IMR-90 (cell line): Measurements from ENCODE around the gene C8A. TPM values are rescaled to one million over a fixed set of nuclear protein-coding genes. Genes with fewer than 3 reads are reported as not detected.

Experiments
- ATAC-seq: fragments of 200-7000 bp; cut with Tn5 transposase; 2 replicates; pipeline ENCODE4 v1.9.1; 2020; ENCODE audit warnings: low read depth, mild to moderate bottlenecking, moderate library complexity
- BruUV-seq: library from RNA; stranded (reverse); fragments of 400-500 nt; replicated peaks from 2 replicates; lab custom pipeline; 2021; lab: Mats Ljungman, UMichigan
- CTCF ChIA-PET: fragments of 300-600 bp; formaldehyde crosslinking; extraction: SDS; loops from one replicate; lab custom pipeline; 2021; ENCODE audit warnings: antibody characterized with exemption; lab: Yijun Ruan, JAX
- POLR2A ChIA-PET: fragments of 300-600 bp; sonication (Branson Sonifier 250); formaldehyde crosslinking; loops from one replicate; lab custom pipeline; 2022; ENCODE audit warnings: antibody characterized with exemption; ENCODE audit not compliant: unreplicated experiment; lab: Charles Lee
- DNase-seq: peaks from one replicate; pipeline ENCODE4 v3.0.0; 2013
- H2AFZ ChIP-seq: replicated peaks from 2 replicates; pipeline ENCODE3; 2013; ENCODE audit warnings: low read length, mild to moderate bottlenecking; ENCODE audit not compliant: poor library complexity
- H2AK5ac ChIP-seq: 2 replicates; pipeline ENCODE4 v1.6.1; 2013; ENCODE audit warnings: low read depth, low read length, inconsistent platforms
- H2AK9ac ChIP-seq: replicated peaks from 2 replicates; pipeline ENCODE3; 2013; ENCODE audit warnings: mild to moderate bottlenecking, low read depth, low read length, moderate library complexity; ENCODE audit not compliant: poor library complexity
- H2BK120ac ChIP-seq: 2 replicates; pipeline ENCODE4 v1.6.1; 2013; ENCODE audit warnings: low read depth, low read length, inconsistent platforms
- H2BK15ac ChIP-seq: 3 replicates; pipeline ENCODE4 v1.6.1; 2013; ENCODE audit warnings: low read depth, low read length, inconsistent platforms
- H2BK20ac ChIP-seq: 2 replicates; pipeline ENCODE4 v1.6.1; 2013; ENCODE audit warnings: low read depth, mild to moderate bottlenecking, inconsistent platforms, low read length, moderate library complexity
- H2BK5ac ChIP-seq: 2 replicates; pipeline ENCODE4 v1.6.1; 2013; ENCODE audit warnings: mild to moderate bottlenecking, low read depth, low read length, inconsistent platforms; ENCODE audit not compliant: poor library complexity, severe bottlenecking
- H3K14ac ChIP-seq: replicated peaks from 2 replicates; pipeline ENCODE4 v1.6.1; 2013; ENCODE audit warnings: low read depth, low read length, inconsistent platforms
- H3K18ac ChIP-seq: 2 replicates; pipeline ENCODE4 v1.6.1; 2013; ENCODE audit warnings: low read depth, low read length, control low read depth
- H3K23ac ChIP-seq: 2 replicates; pipeline ENCODE4 v1.6.1; 2013; ENCODE audit warnings: low read depth, low read length, inconsistent platforms
- H3K27ac ChIP-seq: 2 replicates; pipeline ENCODE4 v1.5.1; 2013; ENCODE audit warnings: mild to moderate bottlenecking, control low read depth, low read length; ENCODE audit not compliant: insufficient read depth
- H3K27me3 ChIP-seq: 2 replicates; pipeline ENCODE4 v1.6.1; 2013; ENCODE audit warnings: low read length; ENCODE audit not compliant: control insufficient read depth, insufficient read depth
- H3K36me3 ChIP-seq: 2 replicates; pipeline ENCODE4 v1.6.1; 2013; ENCODE audit warnings: low read length, mixed read lengths; ENCODE audit not compliant: control insufficient read depth, insufficient read depth
- H3K4ac ChIP-seq: 2 replicates; pipeline ENCODE4 v1.6.1; 2013; ENCODE audit warnings: low read depth, low read length, inconsistent platforms
- H3K4me1 ChIP-seq: 2 replicates; pipeline ENCODE4 v1.6.1; 2013; ENCODE audit warnings: low read length, mixed read lengths; ENCODE audit not compliant: control insufficient read depth, insufficient read depth
- H3K4me2 ChIP-seq: 2 replicates; pipeline ENCODE4 v1.6.1; 2013; ENCODE audit warnings: low read depth, mild to moderate bottlenecking, control low read depth, low read length, moderate library complexity
- H3K4me3 ChIP-seq: 2 replicates; pipeline ENCODE4 v1.5.1; 2013; ENCODE audit warnings: low read depth, mild to moderate bottlenecking, control low read depth, low read length, moderate library complexity; ENCODE audit not compliant: insufficient read depth
- H3K56ac ChIP-seq: 2 replicates; pipeline ENCODE4 v1.6.1; 2013; ENCODE audit warnings: low read length, inconsistent platforms; ENCODE audit not compliant: insufficient read depth; ENCODE audit errors: extremely low read depth
- H3K79me1 ChIP-seq, 2 experiments: 2 replicates each; pipeline ENCODE4 v1.6.1; 2013; ENCODE audit warnings: low read length in 2 of 2, inconsistent platforms in 1 of 2, low read depth in 1 of 2
- H3K9ac ChIP-seq: 2 replicates; pipeline ENCODE4 v1.6.1; 2013; ENCODE audit warnings: low read depth, low read length, control low read depth
- H3K9me1 ChIP-seq: 2 replicates; pipeline ENCODE4 v1.6.1; 2013; ENCODE audit warnings: low read length, inconsistent platforms; ENCODE audit not compliant: insufficient read depth
- H3K9me3 ChIP-seq: 2 replicates; pipeline ENCODE4 v1.6.1; 2013; ENCODE audit warnings: low read length; ENCODE audit not compliant: control insufficient read depth, insufficient read depth
- H4K20me1 ChIP-seq: 2 replicates; pipeline ENCODE4 v1.6.1; 2013; ENCODE audit warnings: low read length, inconsistent platforms; ENCODE audit not compliant: insufficient read depth
- H4K5ac ChIP-seq: 2 replicates; pipeline ENCODE4 v1.6.1; 2013; ENCODE audit warnings: mild to moderate bottlenecking, low read depth, low read length, control low read depth
- H4K8ac ChIP-seq, 2 experiments: 2 replicates each; pipeline ENCODE4 v1.6.1; 2013; ENCODE audit warnings: low read depth in 2 of 2, low read length in 2 of 2, control low read depth in 1 of 2, inconsistent platforms in 1 of 2
- H4K91ac ChIP-seq: 2 replicates; pipeline ENCODE4 v1.6.1; 2013; ENCODE audit warnings: low read depth, low read length, inconsistent platforms; ENCODE audit not compliant: insufficient read depth
- BHLHE40 ChIP-seq: fragments of 150-350 bp; IDR thresholded peaks from 2 replicates; pipeline ENCODE4 v1.6.1; 2016; ENCODE audit warnings: mild to moderate bottlenecking, low read depth, low read length
- CEBPB ChIP-seq: IDR thresholded peaks from 2 replicates; pipeline ENCODE4 v1.6.1; 2012; ENCODE audit warnings: low read depth, low read length, improper control_type of control experiment
- CHD1 ChIP-seq: IDR thresholded peaks from 2 replicates; pipeline ENCODE4 v1.6.1; 2012; ENCODE audit warnings: low read depth, low read length, improper control_type of control experiment
- FOS ChIP-seq: fragments of 150-350 bp; IDR thresholded peaks from 2 replicates; pipeline ENCODE4 v1.6.1; 2016; ENCODE audit warnings: low read depth, low read length
- MAFK ChIP-seq: IDR thresholded peaks from 2 replicates; pipeline ENCODE4 v1.6.1; 2012; ENCODE audit warnings: low read depth, low read length, improper control_type of control experiment
- MAZ ChIP-seq: IDR thresholded peaks from 2 replicates; pipeline ENCODE4 v1.6.1; 2012; ENCODE audit warnings: low read depth, mild to moderate bottlenecking, low read length, improper control_type of control experiment, moderate library complexity, borderline replicate concordance
- MXI1 ChIP-seq: IDR thresholded peaks from 2 replicates; pipeline ENCODE4 v1.6.1; 2012; ENCODE audit warnings: low read depth, mild to moderate bottlenecking, low read length, moderate library complexity, borderline replicate concordance
- NFE2L2 ChIP-seq: fragments of 150-350 bp; IDR thresholded peaks from 2 replicates; pipeline ENCODE4 v1.6.1; 2016; ENCODE audit warnings: low read depth, mild to moderate bottlenecking, low read length
- POLR2A ChIP-seq: IDR thresholded peaks from 2 replicates; pipeline ENCODE4 v1.6.1; 2012; ENCODE audit warnings: mild to moderate bottlenecking, low read depth, low read length
- RAD21 ChIP-seq: IDR thresholded peaks from 2 replicates; pipeline ENCODE4 v1.6.1; 2012; ENCODE audit warnings: low read length, improper control_type of control experiment
- RCOR1 ChIP-seq: IDR thresholded peaks from 2 replicates; pipeline ENCODE4 v1.6.1; 2012; ENCODE audit warnings: mild to moderate bottlenecking, low read length, improper control_type of control experiment; ENCODE audit not compliant: insufficient replicate concordance
- RFX5 ChIP-seq: IDR thresholded peaks from 2 replicates; pipeline ENCODE4 v1.8.0; 2012; ENCODE audit warnings: low read depth, mild to moderate bottlenecking, low read length, moderate library complexity
- SMC3 ChIP-seq: fragments of 150-350 bp; IDR thresholded peaks from 2 replicates; pipeline ENCODE4 v1.6.1; 2016; ENCODE audit warnings: low read depth, mild to moderate bottlenecking, antibody characterized with exemption, low read length, moderate library complexity
- WGBS, 2 experiments: methylation state at CpG; one replicate each; pipeline versions ENCODE4 v1.1.5 to v1.1.7; 2013; ENCODE audit warnings: missing lambda C conversion rate in 2 of 2; ENCODE audit not compliant: insufficient read length in 1 of 2; ENCODE audit errors: extremely low coverage in 2 of 2; 5-methylcytosine and 5-hydroxymethylcytosine counted together
- dilution Hi-C: fragments of 300-500 bp; cut with HindIII; formaldehyde crosslinking; loops from one replicate; pipeline ENCODE4 v1.14.3; 2018; ENCODE audit warnings: low sequenced_read_pairs; ENCODE audit not compliant: unreplicated experiment
- in situ Hi-C: fragments of 300-500 bp; cut with MboI; formaldehyde crosslinking; loops from 3 replicates; pipeline ENCODE4 v1.14.3; 2019; ENCODE audit warnings: low sequenced_read_pairs, inconsistent platforms, mixed read lengths
- intact Hi-C: fragments of 100-400 bp; cut with micrococcal nuclease; formaldehyde crosslinking; loops from 2 replicates; pipeline ENCODE4 v1.10.0; 2022
- polyA plus RNA-seq, 3 experiments: library from polyadenylated mRNA; depleted of rRNA; stranded (reverse); fragments of >200 nt; gene quantifications; 2 replicates each; pipeline ENCODE4 v1.2.3, GENCODE V29; 2012; ENCODE audit warnings: low replicate concordance in 1 of 3
- total RNA-seq: library from RNA; depleted of rRNA; stranded (reverse); fragments of >200 nt; gene quantifications from 2 replicates; pipeline ENCODE4 v1.2.3, GENCODE V29; 2012
- TF ChIP-seq, protein P1 (sequence below): fragments of 150-350 bp; IDR thresholded peaks from 2 replicates; pipeline ENCODE4 v1.6.1; 2016; ENCODE audit warnings: low read depth, mild to moderate bottlenecking, low read length, moderate library complexity, borderline replicate concordance
- TF ChIP-seq, protein P2 (sequence below): fragments of 150-350 bp; IDR thresholded peaks from 2 replicates; pipeline ENCODE4 v1.6.1; 2017; ENCODE audit warnings: mild to moderate bottlenecking, antibody characterized with exemption, low read length, low read depth
- TF ChIP-seq, protein P3 (sequence below): conservative IDR thresholded peaks from 2 replicates; pipeline ENCODE4 v1.5.1; 2012; ENCODE audit warnings: mild to moderate bottlenecking, low read depth, low read length, improper control_type of control experiment

The C8A gene
- total and polyA plus RNA-seq, 2 of the 4 experiments (the other 2 are of a cell fraction), result not detected

DNA sequence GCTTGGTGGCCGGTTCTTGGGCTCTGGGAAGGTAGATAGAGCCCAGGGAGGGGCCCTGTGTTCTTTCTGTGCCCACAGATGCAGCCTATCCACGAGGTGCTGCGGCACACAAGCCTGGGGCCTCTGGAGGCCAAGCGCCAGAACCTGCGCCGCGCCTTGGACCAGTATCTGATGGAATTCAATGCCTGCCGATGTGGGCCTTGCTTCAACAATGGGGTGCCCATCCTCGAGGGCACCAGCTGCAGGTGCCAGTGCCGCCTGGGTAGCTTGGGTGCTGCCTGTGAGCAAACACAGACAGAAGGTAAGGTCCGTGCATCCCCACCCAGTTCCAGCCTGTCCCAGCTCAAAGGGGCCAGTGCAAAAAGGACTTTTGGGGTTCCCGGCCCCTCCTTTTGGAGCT, 57.7 kb downstream of the C8A start:
- no TSS peak for BruUV-seq
- DNase-seq (no peak), ATAC-seq (no peak)
- H3K4ac ChIP-seq, result no peak overlapping the region
- no peak overlapping the region for H4K91ac ChIP-seq
- no peak overlapping the region for H2AK5ac ChIP-seq
- H3K27me3 ChIP-seq, result 0 out of 2 replicates have a peak, but pooled peaks cover 2% of the 10 kb centered on the region
- H2BK120ac ChIP-seq, result no peak overlapping the region
- H3K56ac ChIP-seq, result no peak overlapping the region
- no peak overlapping the region for H4K8ac ChIP-seq
- intact Hi-C loops (no loop called here), in situ Hi-C loops (no loop called here), dilution Hi-C loops (no loop called here)
- peaks cover 5% of the 10 kb centered on the region; the same call in 1 of the 2 replicates for H3K4me1 ChIP-seq
- no peak overlapping the region for H2AK9ac ChIP-seq
- no peaks in the 10 kb centered on the region for H3K36me3 ChIP-seq
- H3K14ac ChIP-seq, result no peak overlapping the region
- H3K4me2 ChIP-seq, result no peak overlapping the region
- H2BK20ac ChIP-seq, result no peak overlapping the region
- H3K9me1 ChIP-seq, result no peaks in the 10 kb centered on the region; the same call in 1 of the 2 replicates
- H2BK15ac ChIP-seq, result no peak overlapping the region
- no peak overlapping the region for H3K9ac ChIP-seq
- no peak for TF ChIP-seq NFE2L2
- TF ChIP-seq, protein P1, sequence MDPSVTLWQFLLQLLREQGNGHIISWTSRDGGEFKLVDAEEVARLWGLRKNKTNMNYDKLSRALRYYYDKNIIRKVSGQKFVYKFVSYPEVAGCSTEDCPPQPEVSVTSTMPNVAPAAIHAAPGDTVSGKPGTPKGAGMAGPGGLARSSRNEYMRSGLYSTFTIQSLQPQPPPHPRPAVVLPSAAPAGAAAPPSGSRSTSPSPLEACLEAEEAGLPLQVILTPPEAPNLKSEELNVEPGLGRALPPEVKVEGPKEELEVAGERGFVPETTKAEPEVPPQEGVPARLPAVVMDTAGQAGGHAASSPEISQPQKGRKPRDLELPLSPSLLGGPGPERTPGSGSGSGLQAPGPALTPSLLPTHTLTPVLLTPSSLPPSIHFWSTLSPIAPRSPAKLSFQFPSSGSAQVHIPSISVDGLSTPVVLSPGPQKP, result no peak
- TF ChIP-seq MAZ, result no peak
- TF ChIP-seq, protein P2, sequence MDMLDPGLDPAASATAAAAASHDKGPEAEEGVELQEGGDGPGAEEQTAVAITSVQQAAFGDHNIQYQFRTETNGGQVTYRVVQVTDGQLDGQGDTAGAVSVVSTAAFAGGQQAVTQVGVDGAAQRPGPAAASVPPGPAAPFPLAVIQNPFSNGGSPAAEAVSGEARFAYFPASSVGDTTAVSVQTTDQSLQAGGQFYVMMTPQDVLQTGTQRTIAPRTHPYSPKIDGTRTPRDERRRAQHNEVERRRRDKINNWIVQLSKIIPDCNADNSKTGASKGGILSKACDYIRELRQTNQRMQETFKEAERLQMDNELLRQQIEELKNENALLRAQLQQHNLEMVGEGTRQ, result no peak
- TF ChIP-seq SMC3, result no peak
- TF ChIP-seq MXI1, result no peak
- TF ChIP-seq CHD1, result no peak
- no peak for TF ChIP-seq RFX5
- TF ChIP-seq RCOR1, result no peak
- no peak for TF ChIP-seq POLR2A
- no peak for TF ChIP-seq BHLHE40
- no peak for TF ChIP-seq RAD21
- no peak for TF ChIP-seq FOS
- TF ChIP-seq CEBPB, result no peak
- no peak for TF ChIP-seq MAFK
- TF ChIP-seq, protein P3, sequence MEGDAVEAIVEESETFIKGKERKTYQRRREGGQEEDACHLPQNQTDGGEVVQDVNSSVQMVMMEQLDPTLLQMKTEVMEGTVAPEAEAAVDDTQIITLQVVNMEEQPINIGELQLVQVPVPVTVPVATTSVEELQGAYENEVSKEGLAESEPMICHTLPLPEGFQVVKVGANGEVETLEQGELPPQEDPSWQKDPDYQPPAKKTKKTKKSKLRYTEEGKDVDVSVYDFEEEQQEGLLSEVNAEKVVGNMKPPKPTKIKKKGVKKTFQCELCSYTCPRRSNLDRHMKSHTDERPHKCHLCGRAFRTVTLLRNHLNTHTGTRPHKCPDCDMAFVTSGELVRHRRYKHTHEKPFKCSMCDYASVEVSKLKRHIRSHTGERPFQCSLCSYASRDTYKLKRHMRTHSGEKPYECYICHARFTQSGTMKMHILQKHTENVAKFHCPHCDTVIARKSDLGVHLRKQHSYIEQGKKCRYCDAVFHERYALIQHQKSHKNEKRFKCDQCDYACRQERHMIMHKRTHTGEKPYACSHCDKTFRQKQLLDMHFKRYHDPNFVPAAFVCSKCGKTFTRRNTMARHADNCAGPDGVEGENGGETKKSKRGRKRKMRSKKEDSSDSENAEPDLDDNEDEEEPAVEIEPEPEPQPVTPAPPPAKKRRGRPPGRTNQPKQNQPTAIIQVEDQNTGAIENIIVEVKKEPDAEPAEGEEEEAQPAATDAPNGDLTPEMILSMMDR, result no peak
- H3K4me3 ChIP-seq, result no peak overlapping the region
- H2AFZ ChIP-seq, result no peak overlapping the region
- H2BK5ac ChIP-seq, result no peak overlapping the region
- no peaks in the 10 kb centered on the region for H3K9me3 ChIP-seq
- no peak overlapping the region for H4K5ac ChIP-seq
- H3K27ac ChIP-seq, result no peak overlapping the region
- ChIA-PET POLR2A (no interaction called here), CTCF (interaction anchor here (0.6 to 1.3 kb wide), 2 partner anchors 23 to 28 kb away, joined by 3 read pairs; no protein-coding TSS in a partner anchor)
- no peak overlapping the region for H3K18ac ChIP-seq
- 76% methylated on average over 7 of the region's 12 CpGs; no CpG with 5 or more reads in 1 of the 2 experiments for WGBS, 2 experiments
- H4K20me1 ChIP-seq, result no peaks in the 10 kb centered on the region
- no peaks in the 10 kb centered on the region for H3K79me1 ChIP-seq
- H3K23ac ChIP-seq, result no peak overlapping the region
